ENCODE results near the gene KLHL10.

DNA sequence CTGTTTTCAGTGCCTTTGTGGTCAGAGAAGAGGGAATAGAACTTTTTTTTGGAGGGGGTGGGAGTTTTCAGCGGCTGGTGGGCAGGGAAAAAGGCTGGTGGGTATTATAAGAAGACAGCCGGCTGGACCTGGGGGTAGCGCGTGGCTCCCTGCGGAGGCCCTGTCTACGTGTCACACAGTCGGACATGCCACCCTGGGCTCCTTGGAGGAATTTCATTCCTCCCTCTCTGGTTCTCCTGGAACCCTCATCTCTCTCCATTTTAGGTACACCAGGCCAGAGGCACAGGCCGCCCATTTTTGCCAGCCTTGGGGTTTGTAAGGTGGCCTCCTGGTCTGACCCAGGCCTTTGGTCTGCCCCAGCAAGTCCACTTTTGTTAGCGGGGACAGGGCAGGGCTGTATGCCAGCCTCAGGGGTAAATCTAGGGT lies 23.9 kb upstream of the KLHL10 start:
- TF ChIP-seq CTCF (conservative IDR thresholded peaks at IDR 0.05 in 1 of 2, IDR thresholded peaks at IDR 0.05 in 1 of 2; ENCODE audit: extremely low read depth in 1 of 2, insufficient read depth in 1 of 2, low read depth in 1 of 2, low read length in 2 of 2), result no peak
- no peak for TF ChIP-seq EZH2 (IDR thresholded peaks at IDR 0.05; ENCODE audit: borderline replicate concordance, low read length)

All from mammary epithelial cell (primary cell).